GM18907 (cell line): Measurements from ENCODE around the gene DPP3.

Experiments used
- ATAC-seq: cut with Tn5 transposase; IDR thresholded peaks from one replicate; pipeline ENCODE4 v1.9.1; 2021; ENCODE audit warnings: mild to moderate bottlenecking, moderate library complexity; ENCODE audit not compliant: unreplicated experiment

DPP3 gene

DNA sequence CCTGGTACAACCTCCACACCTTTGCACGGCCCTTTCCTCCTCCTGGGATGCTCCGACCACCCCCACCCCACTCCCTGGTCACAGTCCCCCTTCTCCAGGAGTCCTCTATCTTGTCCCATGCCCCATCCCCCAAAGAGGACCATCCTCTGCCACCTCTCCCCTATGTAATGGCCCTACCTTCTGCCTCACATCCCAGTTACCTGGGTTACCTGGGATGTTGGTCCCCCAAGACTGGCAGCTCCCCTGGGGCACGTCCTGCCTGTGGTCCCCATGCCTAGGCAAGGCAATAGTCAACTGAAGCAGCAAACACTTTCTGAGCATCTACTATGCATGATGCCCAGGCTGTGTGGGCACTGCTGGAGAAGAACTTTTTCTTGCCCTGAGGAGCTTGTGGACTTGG lies 75.2 kb downstream of the DPP3 start:
- no peak for ATAC-seq

DNA sequence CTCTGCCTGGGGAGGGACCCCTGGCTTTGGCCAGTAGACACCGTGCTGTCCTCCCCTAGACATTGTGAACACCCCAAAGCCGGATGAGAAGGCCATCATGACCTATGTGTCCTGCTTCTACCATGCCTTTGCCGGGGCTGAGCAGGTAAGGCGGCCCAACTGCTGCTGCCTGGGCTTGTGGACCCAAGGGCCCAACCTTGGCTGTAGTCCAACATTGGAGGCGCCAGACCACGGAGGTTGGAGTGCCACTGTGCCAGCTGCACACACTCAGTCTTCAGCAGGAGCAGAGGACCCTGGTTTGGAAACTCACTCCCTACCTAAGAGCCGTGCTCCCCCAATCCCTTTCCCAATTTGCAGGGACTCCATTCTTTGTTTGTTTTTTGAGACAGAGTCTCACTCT lies 75.9 kb downstream of the DPP3 start:
- no peak for ATAC-seq

DNA sequence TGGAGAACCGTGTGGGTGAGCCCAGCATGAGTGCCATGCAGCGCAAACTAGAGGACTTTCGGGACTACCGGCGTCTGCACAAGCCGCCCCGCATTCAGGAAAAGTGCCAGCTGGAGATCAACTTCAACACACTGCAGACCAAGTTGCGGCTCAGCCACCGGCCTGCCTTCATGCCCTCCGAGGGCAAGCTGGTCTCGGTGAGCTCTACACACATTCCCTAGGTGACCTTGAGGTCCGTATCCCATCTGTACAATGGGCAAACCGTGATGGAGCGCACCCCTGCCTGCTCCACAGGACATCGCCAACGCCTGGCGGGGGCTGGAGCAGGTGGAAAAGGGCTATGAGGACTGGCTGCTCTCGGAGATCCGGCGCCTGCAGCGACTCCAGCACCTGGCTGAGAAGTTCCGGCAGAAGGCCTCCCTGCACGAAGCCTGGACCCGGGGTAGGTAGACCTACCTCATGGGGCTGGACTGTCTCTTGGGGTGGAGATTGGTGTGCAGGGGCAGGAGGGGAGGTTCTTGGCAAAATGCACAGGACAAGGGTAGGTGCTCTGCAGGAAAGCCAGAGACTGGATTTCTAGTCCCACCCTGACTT lies 77.6 kb downstream of the DPP3 start:
- ATAC-seq = no peak
